GM04503 (cell line): Measurements from ENCODE around the gene CCDC148.

ENCODE experiments used
- DNase-seq: peaks from one replicate; pipeline ENCODE4 v3.0.0-alpha.2; 2012; ENCODE audit warnings: low read depth

The CCDC148 gene

DNA sequence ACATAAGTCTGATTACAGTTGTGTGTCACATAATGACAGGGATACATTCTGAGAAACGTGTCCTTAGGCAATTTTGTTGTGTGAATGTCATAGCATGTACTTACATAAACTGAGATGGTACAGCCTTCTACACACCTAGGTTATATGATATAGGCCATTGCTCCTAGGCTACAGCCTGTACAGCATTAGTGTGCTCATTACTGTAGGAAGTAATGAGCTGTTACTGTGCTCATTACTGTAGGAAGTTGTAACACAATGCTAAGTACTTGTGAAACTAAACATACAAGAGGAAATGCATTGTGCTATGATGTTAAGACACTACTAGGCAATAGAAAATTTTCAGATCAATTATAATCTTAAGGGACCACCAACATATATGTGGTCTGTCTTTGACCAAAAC is 282.1 kb downstream of the CCDC148 start:
- no peak for DNase-seq

DNA sequence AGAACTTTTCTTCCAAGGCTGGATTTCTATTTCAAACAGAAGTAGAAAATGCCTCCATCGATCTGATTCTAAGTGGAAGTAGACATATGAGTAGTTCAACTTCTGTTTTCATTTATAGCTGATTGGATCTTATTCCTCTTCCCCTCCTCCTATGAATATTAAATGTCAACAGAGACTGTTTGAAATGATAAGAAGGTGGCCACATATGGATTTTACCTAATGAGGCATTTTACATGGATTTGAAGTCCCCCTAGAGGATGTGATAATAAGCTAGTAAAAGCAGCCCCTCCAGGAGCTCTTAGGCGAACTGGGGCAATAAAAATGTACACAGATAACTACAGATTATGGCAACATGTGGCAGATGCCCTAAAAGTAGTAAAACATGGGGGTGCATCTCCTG is 283.8 kb downstream of the CCDC148 start:
- no peak for DNase-seq

DNA sequence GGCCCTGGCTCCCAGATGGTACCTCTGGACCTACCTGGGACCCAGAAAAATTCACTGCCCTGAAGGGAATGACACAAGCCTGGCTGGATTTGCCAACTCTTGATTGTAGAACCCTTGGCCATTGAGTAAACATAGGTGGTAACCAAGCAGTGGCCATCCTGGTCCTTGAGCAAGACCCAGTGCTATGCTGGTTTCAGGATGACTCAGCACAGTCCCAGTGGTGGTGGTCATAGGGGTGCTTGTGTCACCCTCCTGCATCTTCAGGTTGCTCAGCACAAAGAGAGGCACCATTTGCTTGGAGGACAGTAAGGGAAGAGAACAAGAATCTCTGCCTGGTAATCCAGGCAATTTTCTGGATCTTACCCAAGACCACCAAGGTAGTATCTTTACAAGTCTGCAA is 302.0 kb downstream of the CCDC148 start:
- no peak for DNase-seq

DNA sequence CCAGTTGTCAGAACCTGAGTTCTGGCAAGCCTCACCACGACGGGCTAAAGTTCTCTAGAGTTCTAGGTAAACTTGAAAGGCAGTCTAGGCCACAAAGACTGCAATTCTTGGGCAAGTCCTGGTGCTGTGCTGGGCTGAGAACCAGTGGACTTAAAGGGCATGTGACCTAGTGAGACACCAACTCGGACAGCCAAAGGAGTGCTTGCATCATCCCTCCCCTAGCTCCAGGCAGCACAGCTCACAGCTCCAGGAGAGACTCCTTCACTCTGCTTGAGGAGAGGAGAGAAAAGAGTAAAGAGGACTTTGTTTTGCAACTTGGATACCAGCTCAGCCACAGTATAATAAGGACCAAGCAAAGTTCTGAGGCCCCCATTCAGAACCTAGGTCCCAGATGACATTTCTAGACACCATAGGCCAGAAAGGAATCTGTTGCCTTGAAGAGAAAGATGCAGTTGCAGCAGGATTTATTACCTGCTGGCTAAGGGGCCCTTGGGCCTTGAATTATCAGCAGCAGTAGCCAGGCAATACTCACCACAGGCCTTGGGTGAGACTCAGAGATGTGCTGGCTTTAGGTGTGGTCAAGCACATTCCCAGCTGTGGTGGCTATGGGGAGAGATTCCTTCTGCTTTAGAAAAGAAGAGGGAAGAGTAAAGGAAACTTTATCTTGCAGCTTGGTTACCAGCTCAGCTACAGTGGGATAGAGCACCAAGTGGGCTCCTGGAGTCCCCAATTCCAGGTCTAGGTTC is 303.1 kb downstream of the CCDC148 start:
- no peak for DNase-seq

DNA sequence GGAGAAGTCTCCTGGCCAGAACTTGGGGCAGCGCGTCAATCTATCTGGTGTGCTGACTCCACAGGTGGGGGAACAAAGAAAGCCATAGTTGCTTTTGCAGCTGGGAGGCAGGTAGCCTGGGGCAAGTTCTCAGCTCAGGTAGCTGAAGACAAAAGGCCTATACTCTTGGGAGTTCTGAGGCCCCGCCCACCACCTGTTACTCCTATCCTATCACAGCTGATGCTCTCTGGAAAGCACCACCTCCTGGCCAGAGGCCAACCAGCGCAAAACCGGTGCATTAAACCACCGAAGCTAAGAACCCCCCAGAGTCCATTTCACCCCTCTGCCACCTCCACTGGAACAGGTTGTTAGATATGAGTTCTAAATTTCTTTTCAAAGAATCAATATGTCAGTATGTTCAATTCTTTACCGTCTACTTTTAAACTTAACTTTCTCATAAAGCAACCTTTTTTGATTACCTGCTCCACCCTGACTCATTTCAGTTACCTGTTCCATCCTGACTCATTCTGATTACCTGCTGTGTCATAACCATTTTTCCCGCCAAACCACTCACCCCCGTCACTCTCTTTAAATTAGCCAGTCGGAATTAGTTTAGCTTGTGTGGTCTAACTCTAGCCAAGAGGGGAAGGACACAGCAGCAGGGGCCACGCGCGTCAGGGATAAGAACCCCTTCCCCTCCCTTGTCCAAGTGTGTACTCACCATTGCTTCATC is 311.5 kb downstream of the CCDC148 start:
- no peak for DNase-seq

DNA sequence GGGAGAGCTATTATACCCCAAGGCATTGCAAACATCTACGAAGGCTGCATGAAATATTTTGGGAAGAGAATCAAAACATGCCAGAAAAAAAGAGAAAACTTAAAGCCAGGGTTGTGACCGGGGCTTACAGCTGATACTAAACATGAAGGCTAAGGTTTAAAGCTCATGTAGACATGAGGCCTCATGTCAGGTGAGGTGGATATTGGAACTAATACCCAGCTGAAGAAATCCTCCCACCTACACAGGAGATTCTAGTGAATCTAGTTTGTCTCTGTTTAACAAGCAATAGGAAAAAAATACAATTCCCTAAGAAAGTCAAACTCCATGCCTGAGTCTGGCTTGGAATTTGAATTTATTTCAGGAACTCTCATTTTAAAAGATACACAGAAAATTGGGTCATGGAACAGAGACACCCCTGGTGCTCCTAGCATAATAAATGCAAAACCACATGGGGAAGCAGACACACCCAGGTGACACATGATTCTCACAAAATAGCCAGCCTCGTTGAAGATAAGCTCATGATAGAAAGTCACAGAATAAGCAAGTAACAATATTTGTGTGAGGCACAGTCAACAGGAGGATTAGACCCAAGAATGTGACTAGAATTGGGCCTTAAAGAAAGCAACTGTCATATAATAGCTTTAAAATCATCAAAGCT is 312.7 kb downstream of the CCDC148 start:
- no peak for DNase-seq

DNA sequence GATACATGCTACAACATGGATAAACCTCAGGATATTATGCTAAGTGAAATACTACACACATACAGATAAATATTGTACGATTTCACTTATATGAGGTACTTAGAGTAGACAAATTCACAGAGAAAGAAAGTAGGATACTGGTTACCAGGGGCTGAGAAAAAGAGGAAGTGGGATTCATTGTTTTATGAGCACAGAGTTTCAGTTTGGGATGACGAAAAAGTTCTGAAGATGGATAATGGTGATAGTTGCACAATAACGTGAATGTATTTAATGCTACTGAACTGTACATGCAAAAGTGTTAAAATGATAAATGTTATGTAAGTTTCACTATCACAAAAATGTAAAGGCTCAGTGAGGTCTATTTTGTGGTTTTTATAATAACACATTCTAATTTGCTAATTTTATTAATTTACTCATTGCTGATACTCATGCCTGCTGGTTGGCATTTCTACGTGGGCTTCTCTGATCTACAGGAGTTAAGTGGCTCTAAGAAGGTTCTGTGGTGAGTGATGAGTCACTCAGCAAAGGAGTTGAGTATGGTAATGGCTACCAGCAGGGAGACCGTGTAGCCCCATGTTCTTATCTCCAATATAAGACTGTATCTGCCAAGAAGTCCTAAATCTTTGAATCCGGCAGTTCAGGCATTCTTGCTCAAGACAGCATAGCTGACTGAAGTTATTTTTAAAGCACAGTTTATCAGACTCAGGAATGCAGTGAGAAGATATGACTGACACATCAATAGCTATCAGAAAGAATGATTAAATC is 313.8 kb downstream of the CCDC148 start:
- no peak for DNase-seq

DNA sequence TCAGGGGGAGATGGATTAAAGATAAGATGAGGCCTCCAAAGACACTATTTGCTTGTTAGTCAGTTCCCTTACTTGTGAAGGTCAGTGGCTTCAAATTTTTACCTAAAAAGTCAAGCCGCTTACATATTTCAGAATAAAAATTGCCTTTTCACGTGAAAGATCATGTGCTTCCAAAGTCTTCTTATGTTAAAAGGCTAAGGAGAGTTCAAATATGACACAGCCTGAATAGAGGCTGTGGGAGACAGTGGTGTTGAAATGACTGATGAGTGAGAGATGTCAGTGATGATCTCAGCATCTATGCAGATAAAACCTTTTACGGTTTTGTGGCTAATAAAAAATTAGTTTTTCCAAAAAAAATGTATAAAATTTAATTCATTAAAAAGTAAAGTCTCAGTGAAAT is 314.4 kb downstream of the CCDC148 start:
- no peak for DNase-seq

DNA sequence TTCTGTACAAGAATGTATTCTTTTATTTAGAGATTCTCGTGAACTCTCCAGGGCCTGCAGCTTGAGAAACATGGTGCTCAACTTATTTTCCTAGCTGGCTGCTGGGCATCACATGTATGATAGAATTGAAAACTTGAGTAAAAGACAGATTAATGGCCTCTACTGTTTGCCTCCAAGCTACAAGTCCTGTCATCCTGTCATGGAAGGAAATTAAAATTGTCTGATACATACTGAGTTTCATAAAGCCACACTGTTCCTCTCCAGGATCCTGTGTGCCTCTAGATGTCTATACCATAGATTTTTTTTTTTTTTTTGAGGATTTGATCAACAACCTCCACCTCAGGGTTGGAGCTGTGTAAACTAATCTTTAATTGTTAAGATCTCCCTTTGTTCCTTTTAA is 316.4 kb downstream of the CCDC148 start:
- no peak for DNase-seq

DNA sequence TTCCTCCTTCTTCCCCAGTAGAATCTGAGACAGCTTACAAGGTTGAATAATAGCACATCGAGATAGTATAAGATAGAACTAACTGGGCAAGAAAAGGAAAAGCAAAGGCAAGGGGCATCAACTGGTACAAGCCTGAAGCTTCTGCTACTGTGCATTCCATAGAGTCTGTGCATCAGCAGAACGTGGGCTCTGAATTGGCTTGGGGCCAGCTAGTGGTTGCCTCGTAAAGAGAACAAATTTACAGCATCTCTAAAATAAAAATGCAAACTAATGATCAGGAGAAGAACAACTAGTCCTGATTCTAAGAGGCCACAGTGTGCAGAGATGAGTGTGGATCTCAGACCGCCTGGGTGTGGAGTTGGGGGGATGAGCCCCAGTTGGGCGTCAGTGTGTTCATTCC is 318.3 kb downstream of the CCDC148 start:
- no peak for DNase-seq

DNA sequence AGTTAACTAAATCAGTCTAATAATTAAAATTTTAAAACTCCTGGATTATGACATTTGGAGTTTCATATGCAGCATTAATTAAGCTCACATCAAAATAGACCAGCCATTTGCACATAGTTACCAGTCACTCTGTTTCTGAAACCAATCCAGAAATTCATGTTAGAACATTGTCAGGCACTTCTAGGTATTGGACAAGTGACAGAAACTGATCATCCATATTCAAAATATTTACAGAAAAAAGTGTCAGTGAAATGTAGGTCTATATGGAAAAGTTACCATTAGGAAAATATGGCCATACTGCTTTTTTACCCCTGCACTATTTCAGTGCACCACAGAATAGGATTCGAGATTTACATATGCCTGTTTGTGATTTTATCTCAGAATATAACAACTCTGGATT is 321.5 kb downstream of the CCDC148 start:
- no peak for DNase-seq

DNA sequence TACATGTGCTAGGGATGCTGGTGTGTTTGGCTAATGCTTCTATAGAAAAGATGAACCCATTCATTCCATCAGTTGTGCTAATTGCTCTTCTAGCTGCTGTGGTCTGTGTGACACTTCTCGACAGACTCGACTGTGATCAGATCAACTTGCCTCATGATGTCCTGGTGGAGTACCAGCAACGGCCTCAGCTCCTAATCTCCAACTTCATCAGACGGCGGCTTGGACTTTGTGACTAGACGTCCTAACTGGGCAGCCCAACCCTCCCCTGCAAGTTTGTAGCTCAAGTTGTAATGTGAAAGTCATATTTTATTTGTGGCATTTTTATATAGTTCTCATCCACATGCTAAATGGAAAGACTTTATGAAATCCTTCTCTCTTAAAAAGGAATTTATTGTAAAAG is 321.9 kb downstream of the CCDC148 start:
- DNase-seq, result no peak

DNA sequence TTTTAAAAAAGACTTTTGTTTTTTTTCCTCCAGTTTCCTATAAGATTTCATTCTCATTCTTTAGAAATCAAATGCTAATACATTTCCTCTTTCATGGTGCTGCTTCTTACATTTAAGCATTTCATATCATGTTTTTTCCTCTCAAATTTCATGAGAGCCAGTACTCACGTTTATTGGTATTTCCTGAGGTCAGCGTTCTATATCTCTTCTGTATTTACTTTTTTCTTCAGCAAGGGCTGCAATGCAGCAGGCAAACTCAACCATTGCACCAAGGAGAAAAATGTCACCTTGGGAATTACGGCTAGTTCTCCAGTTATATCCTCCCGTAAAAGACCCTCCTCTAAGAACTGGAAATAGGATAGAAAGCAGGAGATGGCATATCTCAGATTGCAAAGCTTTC is 322.5 kb downstream of the CCDC148 start:
- no peak for DNase-seq

DNA sequence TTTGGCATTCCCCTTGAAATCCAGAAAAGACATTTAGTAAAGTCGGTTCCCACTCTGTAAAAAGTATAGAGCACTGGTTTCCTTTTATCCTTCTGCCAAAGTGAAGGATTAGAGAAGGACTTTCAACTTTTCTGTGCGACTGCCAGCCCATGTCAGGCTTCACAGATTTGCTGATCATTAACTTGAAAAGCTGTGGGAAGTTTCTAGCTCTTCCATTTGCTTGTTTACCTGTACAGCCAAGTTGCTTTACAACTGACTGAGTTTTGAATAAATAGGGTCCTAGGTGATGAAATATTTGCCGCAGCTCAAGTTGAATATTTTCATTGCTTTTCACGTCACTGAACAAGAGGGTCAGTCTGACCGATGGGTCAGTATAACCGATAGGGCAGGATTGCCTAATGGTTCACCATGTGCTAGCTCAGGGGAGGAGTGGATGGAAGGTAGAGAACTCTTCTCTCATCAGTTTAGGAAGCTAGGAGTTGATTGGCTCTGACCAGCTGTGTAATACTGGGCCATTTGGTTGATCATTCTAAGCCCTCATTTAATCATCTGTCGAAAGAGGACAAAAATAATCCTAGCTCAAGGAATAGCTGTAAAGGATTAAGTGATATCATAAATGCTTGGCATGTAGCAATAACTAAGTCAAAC is 324.5 kb downstream of the CCDC148 start:
- DNase-seq, result no peak

DNA sequence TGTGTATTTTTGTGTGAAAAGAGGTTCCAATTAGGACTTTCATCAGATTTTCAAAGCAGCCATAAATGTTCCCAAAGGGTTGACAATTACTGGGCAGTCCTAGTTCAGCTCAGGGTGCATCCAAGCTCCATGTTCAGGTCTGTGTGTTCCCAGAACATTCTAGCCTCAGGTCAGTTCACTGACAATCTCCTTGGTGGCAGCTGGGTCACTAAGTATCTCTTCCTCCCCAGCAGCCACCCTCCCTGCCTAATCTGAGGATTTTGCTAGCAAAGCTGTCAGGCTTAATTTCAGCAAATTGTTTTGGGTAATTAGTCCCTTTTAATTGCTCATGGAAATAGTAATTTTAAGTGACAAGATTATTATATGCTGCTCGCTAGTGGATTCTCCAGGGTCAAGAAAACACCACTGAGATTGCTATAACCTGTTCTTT is 325.1 kb downstream of the CCDC148 start:
- no peak for DNase-seq

DNA sequence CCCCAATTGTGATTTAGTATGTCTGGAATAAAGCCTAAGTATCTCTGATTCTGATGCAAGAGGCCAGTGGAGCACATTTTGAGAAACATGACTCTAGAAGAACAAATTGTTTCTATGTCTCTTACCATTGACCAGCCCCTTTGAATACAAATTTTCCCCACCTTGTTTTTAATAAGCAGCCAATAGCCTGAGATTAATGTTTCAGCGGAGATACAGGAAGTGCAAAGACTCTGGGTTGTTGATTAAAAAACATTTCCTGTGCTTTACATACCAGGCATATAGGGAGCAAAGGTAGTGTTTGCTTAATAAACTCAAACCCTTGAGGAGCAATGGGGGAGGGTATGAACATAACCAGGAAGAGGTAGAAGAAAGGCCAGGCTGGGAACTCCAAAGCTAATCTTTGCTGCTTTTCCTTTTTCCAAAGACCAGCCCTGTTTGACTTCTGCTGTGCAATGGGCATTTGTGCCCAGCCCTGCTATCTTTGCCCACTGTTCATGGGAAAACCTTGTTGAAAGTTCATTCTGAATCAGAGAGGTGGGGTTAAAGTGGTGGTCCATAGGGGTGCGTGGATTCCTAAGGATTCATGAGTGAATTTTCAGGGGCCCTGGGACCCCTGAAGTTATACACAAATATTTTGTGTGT is 325.6 kb downstream of the CCDC148 start:
- DNase-seq, result no peak

DNA sequence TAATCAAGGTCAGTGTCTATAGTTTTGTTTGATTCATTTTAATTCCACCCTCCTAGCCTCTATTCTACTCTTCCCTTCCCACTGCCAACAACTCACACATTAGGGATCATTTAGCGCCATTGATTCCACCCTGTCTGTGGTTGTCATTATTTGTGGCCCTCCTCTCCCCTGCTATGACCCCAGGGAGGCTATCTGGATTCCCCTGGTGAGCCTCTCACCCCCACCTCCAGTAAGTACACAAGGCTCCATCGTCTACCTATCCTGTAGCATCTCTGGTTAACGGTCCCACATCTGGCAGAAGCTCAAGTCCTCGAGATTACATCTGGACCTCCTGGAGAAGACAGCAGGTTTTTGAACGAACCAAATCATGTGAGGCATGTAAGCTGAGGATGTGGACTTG is 327.5 kb downstream of the CCDC148 start:
- DNase-seq, result no peak

DNA sequence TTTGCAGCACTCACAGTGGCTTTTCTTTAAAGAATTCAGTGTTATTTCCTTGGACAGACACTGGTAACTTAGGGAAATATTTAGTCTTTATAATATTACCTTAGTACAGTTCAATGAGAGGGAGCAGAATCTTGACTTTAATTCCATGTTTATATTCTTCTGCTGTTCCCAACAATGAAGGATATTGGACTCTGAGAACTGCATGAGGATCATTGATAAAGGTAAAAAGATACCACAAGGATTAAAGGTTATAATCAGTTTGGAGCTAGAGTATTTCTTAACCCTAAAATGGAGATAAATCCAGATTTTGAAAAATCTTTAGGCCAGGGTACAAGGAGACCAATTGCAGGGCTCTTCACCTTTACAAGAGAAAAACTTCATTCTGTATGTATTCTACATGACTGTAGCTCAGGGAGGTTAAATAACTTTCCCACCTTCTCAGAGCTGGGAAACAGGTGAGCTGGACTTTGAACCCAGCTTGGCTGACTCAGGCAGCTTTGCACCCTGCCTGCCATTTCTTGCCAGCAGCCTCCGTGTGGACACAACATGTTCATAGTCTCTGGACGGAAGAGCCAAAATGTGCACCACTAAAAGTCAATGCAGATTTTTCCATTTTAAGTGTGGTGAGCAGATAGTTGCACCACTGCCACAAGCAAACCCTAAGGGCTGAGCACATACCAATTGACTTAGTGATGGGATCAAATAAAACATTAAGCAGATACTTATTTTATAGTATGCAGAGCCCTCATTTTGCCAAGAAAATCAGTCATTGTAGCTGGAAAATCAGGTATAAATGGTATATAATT is 328.2 kb downstream of the CCDC148 start:
- no peak for DNase-seq

DNA sequence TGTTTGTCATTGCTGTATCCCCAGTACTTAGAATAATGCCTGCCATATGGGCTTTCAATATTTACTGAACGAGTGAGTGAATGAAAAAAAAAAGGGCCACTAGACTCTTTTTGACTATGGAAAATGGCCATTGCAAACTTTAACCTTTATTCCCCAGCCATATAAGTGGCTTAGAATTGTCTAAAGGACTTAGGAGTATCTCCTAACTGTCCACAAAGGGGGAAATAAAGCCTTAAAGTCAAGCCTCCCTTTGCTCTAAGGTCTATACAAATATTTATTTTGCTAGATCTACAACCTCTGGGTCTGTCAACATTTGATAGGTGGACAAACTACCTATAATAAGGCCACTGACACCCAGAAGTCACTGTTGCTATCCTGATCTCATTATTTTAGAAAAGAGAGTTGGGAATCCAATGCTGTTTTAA is 329.2 kb downstream of the CCDC148 start:
- no peak for DNase-seq

DNA sequence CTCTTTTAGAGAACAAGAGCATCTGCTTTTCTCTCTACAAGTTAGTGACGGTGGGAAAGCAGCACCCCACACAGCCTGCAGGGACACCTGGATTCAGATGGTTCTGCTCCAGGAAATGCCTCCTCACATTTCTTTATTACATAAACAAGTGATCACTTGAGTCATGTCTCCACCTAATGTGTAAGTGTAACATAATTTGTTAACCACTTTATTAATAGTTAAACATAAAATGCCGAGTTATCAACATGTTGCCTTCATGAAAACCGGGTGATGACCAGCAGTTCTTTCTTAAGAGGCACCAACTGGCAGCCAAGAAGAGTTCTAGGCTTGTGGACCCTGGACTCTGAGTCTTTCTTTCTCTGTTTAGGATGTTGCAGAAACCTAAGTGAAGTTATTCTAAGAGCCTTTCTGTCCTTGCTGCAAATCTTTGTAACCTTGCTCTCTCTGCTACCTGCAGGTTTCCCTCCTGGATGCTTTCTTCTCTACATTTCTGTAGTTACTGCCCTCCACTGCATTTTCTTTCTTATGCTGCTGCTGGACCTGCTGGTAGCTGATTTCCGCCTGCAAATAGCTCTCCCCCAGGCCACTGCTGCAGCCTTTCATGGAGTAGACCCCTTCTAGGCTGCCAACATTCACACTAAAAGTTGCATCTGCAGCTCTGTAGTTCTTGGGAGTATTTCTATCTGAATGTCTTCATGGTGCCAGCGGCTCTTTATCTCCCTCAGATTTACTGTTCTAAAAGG is 330.6 kb downstream of the CCDC148 start:
- no peak for DNase-seq
